Endothelial cell of umbilical vein (primary cell): Measurements from ENCODE around the gene ZNF778. TPM values are rescaled to one million over a fixed set of nuclear protein-coding genes. Genes with fewer than 3 reads are reported as not detected.

Experiments
- BruUV-seq: library from RNA; stranded (reverse); fragments of 400-500 nt; replicated peaks from 2 replicates; lab custom pipeline; 2021; lab: Mats Ljungman, UMichigan
- CTCF ChIA-PET: fragments of 300-600, 350-600 bp; sonication (Branson Sonifier 250); formaldehyde crosslinking; loops from one replicate; lab custom pipeline; 2021; ENCODE audit warnings: antibody characterized with exemption, inconsistent platforms; lab: Charles Lee
- POLR2A ChIA-PET: fragments of 300-600, 350-600 bp; sonication (Branson Sonifier 250); formaldehyde crosslinking; loops from one replicate; lab custom pipeline; 2021; ENCODE audit warnings: antibody characterized with exemption, inconsistent platforms; lab: Charles Lee
- DNase-seq: peaks from one replicate; pipeline ENCODE4 v3.0.0-alpha.2; 2011; ENCODE audit warnings: low read depth, low spot score
- FAIRE-seq: peaks from 2 replicates; lab custom pipeline; 2011; peaks lifted over from hg19 to GRCh38; lab: Jason Lieb, UNC
- H2AFZ ChIP-seq: 2 replicates; pipeline ENCODE4 v1.6.0; 2012; ENCODE audit warnings: low read depth, low read length, control low read depth, inconsistent platforms
- H3K27ac ChIP-seq: 2 replicates; pipeline ENCODE4 v1.5.1; 2011; ENCODE audit warnings: low read depth, mild to moderate bottlenecking, control low read depth, low read length, moderate library complexity; ENCODE audit not compliant: insufficient read depth
- H3K27me3 ChIP-seq, 2 experiments: 2 replicates each; pipeline versions ENCODE4 v1.6.0 to v1.6.1; 2011; ENCODE audit warnings: low read length in 2 of 2, mixed read lengths in 1 of 2; ENCODE audit not compliant: control insufficient read depth in 2 of 2, insufficient read depth in 2 of 2
- H3K36me3 ChIP-seq, 2 experiments: 2 replicates in 1 of 2; 3 replicates in 1 of 2; pipeline ENCODE4 v1.5.1; 2011; ENCODE audit warnings: low read length in 2 of 2, mild to moderate bottlenecking in 1 of 2, moderate library complexity in 1 of 2; ENCODE audit not compliant: control insufficient read depth in 2 of 2, insufficient read depth in 2 of 2; ENCODE audit errors: extremely low read depth in 1 of 2
- H3K4me1 ChIP-seq: 3 replicates; pipeline ENCODE4 v1.5.1; 2011; ENCODE audit warnings: mild to moderate bottlenecking, low read length; ENCODE audit not compliant: control insufficient read depth, insufficient read depth; ENCODE audit errors: extremely low read depth
- H3K4me2 ChIP-seq: 2 replicates; pipeline ENCODE4 v1.6.1; 2011; ENCODE audit warnings: low read length, control low read depth, mixed read lengths; ENCODE audit not compliant: insufficient read depth
- H3K4me3 ChIP-seq, 3 experiments: fragments of 200-600 bp in 1 of 3; sonication (generic), shearing (Covaris generic) in 1 of 3; replicated peaks in 1 of 3; 2 replicates each; pipeline ENCODE4 v1.5.1; 2011 to 2016; ENCODE audit warnings: control low read depth in 3 of 3, low read length in 3 of 3, mild to moderate bottlenecking in 2 of 3, inconsistent platforms in 1 of 3, low read depth in 1 of 3, moderate library complexity in 1 of 3; ENCODE audit not compliant: insufficient read depth in 1 of 3
- H3K79me2 ChIP-seq: 2 replicates; pipeline ENCODE4 v1.6.0; 2012; ENCODE audit warnings: low read length, inconsistent platforms; ENCODE audit not compliant: control insufficient read depth, insufficient read depth
- H3K9ac ChIP-seq: replicated peaks from 2 replicates; pipeline ENCODE3; 2011; ENCODE audit warnings: low read length, control low read depth; ENCODE audit not compliant: insufficient read depth; ENCODE audit errors: extremely low read depth
- H3K9me1 ChIP-seq: replicated peaks from 3 replicates; pipeline ENCODE4 v1.6.0; 2011; ENCODE audit warnings: mild to moderate bottlenecking, low read length; ENCODE audit not compliant: control insufficient read depth, insufficient read depth; ENCODE audit errors: extremely low read depth
- H3K9me3 ChIP-seq: replicated peaks from 2 replicates; pipeline ENCODE4 v1.5.1; 2012; ENCODE audit warnings: low read length, inconsistent platforms; ENCODE audit not compliant: control insufficient read depth, insufficient read depth
- H4K20me1 ChIP-seq: replicated peaks from 2 replicates; pipeline ENCODE3; 2011; ENCODE audit warnings: mild to moderate bottlenecking, low read length; ENCODE audit not compliant: control insufficient read depth, insufficient read depth; ENCODE audit errors: extremely low read depth
- EZH2 ChIP-seq: IDR thresholded peaks from 2 replicates; pipeline ENCODE4 v1.6.1; 2012; ENCODE audit warnings: borderline replicate concordance, low read depth, mild to moderate bottlenecking, moderate library complexity, low read length, inconsistent platforms; ENCODE audit not compliant: severe bottlenecking
- GATA2 ChIP-seq: IDR thresholded peaks from 2 replicates; pipeline ENCODE4 v1.7.0; 2011; ENCODE audit warnings: low read depth, mild to moderate bottlenecking, moderate library complexity, mixed read lengths, low read length; ENCODE audit not compliant: insufficient read length, insufficient read depth
- JUN ChIP-seq: IDR thresholded peaks from 2 replicates; pipeline ENCODE4 v1.6.1; 2011; ENCODE audit warnings: borderline replicate concordance, low read depth; ENCODE audit not compliant: insufficient read length, insufficient read depth
- dilution Hi-C: fragments of 300-500 bp; cut with MboI; formaldehyde crosslinking; loops from one replicate; pipeline ENCODE4 v1.15.0; 2019; ENCODE audit warnings: low sequenced_read_pairs; ENCODE audit not compliant: extremely low pct_ligation_motif_present
- intact Hi-C: fragments of 100-400 bp; cut with micrococcal nuclease; formaldehyde crosslinking; loops from one replicate; pipeline ENCODE4 v1.10.0; 2022
- polyA plus RNA-seq, 4 experiments: library from polyadenylated mRNA; depleted of rRNA in 3 of 4; stranded (reverse) in 3 of 4; unstranded in 1 of 4; fragments of >200 nt; gene quantifications; 2 replicates each; pipeline versions ENCODE4 v1.2.1 to v1.2.3, GENCODE V29; 2011 to 2012; ENCODE audit warnings: missing spikeins in 1 of 4
- total RNA-seq: library from RNA; stranded (reverse); gene quantifications from 2 replicates; pipeline ENCODE4 v1.2.3, GENCODE V29; 2021
- TF ChIP-seq, protein P1 (sequence below): IDR thresholded peaks from 2 replicates; pipeline ENCODE4 v1.6.1; 2011; ENCODE audit not compliant: insufficient read depth, insufficient read length

ZNF778 gene
- total and polyA plus RNA-seq, 2 donors (not counting 3 experiments of a cell fraction or from before 2014, with no cell fraction given) = 3.8 to 10.9 TPM

DNA sequence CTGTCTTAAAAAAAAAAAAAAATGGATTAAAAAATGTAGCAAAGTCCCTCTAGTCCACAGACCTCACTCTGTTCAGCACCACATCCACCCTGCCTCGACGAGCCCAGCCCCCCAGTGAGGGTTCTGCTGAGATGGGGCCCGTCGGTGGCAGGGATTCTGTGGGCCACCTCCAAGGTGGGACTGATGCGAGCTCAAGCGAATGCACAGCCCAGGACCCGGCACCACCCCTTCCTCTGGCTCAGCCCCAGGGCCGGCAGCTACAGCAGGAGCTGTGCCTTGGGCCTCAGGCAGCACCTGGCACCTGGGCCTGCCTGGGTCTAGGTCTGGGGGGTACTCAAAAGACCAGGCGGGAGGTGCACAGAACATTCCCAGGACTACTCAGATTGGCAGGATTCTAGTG is 59.5 kb downstream of the ZNF778 start:
- Histone ChIP-seq H4K20me1 (no peaks in the 10 kb centered on the region), H3K9me1 (no peaks in the 10 kb centered on the region), H3K4me2 (no peak overlapping the region), H3K36me3 (peaks cover 4 to 39% of the 10 kb centered on the region in 2 experiments), H3K4me1 (no peaks in the 10 kb centered on the region), H2AFZ (no peak overlapping the region), H3K4me3 (no peak overlapping the region), H3K9me3 (no peaks in the 10 kb centered on the region), H3K79me2 (peaks cover 10% of the 10 kb centered on the region), H3K9ac (no peak overlapping the region), H3K27ac (no peak overlapping the region), H3K27me3 (no peaks in the 10 kb centered on the region)
- BruUV-seq = no TSS peak
- intact Hi-C loops = no loop called here
- ChIA-PET POLR2A (no interaction called here), CTCF (no interaction called here)
- DNase-seq (no peak), FAIRE-seq (no peak)
- dilution Hi-C loops = no loop called here
- TF ChIP-seq JUN (no peak), EZH2 (no peak), GATA2 (no peak)

DNA sequence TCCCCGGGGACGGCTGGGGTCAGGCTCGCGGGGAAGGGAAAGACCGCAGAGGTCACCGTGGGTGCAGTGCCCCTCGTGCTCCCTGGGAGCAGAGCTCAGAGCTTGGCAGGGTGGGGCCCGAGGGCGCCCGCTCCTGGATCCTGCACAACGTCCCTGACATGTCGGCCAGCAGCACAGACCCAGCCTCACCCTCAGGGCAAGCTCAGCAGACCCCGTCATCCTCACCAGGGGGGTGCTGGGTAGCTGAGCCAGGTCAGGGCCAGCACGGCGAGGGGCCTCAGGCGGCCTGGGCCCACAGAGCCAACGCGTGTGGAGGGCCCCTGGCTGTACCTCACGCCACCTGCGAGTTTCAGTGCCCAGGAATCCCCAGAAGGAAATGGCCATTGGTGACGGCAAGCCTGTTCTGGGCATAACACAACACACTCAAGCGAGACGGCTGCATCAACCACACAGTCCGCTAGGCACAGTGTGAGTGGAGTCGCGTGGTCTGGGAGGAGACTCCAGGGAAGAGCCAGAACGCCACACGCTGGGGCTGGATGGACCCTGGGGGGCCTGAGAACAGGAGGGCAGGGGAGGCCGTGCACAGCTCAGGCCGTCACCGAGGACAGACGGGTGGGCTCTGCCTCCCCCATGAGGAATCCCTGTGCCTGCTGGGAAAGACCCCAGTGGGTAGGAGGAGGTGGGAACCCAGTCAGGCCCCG is 60.3 kb downstream of the ZNF778 start:
- no peak overlapping the region for H3K4me2 ChIP-seq
- peaks cover 4 to 39% of the 10 kb centered on the region in 2 experiments for H3K36me3 ChIP-seq
- H4K20me1 ChIP-seq = no peaks in the 10 kb centered on the region
- H3K27ac ChIP-seq = no peak overlapping the region
- no peak for FAIRE-seq
- H3K9ac ChIP-seq = no peak overlapping the region
- H3K27me3 ChIP-seq = no peaks in the 10 kb centered on the region
- TF ChIP-seq JUN = no peak
- TF ChIP-seq, protein P1, sequence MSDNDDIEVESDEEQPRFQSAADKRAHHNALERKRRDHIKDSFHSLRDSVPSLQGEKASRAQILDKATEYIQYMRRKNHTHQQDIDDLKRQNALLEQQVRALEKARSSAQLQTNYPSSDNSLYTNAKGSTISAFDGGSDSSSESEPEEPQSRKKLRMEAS = no peak
- no peak for TF ChIP-seq GATA2
- no peak for DNase-seq
- dilution Hi-C loops = no loop called here
- H3K9me1 ChIP-seq = no peaks in the 10 kb centered on the region
- no peaks in the 10 kb centered on the region for H3K4me1 ChIP-seq
- CTCF ChIA-PET = no interaction called here
- intact Hi-C loops = no loop called here
- POLR2A ChIA-PET = no interaction called here
- no peak overlapping the region for H2AFZ ChIP-seq
- peaks cover 9% of the 10 kb centered on the region for H3K79me2 ChIP-seq
- H3K4me3 ChIP-seq = no peak overlapping the region
- BruUV-seq = no TSS peak
- no peaks in the 10 kb centered on the region for H3K9me3 ChIP-seq
